ES-I3 (cell line): ENCODE measurements around the gene ZNF564.

Experiments
- H3K36me3 ChIP-seq: 2 replicates; pipeline ENCODE4 v1.6.1; 2013; ENCODE audit warnings: mild to moderate bottlenecking, low read length, control low read depth, moderate library complexity; ENCODE audit not compliant: insufficient read depth
- H3K4me1 ChIP-seq: 2 replicates; pipeline ENCODE4 v1.6.1; 2013; ENCODE audit warnings: mild to moderate bottlenecking, control low read depth, low read length; ENCODE audit not compliant: insufficient read depth
- H3K9ac ChIP-seq: 2 replicates; pipeline ENCODE4 v1.6.1; 2013; ENCODE audit warnings: low read depth, mild to moderate bottlenecking, low read length, moderate library complexity
- H3K9me3 ChIP-seq: 2 replicates; pipeline ENCODE4 v1.6.1; 2013; ENCODE audit warnings: mild to moderate bottlenecking, low read length, moderate library complexity; ENCODE audit not compliant: control insufficient read depth, insufficient read depth

Gene ZNF564

DNA sequence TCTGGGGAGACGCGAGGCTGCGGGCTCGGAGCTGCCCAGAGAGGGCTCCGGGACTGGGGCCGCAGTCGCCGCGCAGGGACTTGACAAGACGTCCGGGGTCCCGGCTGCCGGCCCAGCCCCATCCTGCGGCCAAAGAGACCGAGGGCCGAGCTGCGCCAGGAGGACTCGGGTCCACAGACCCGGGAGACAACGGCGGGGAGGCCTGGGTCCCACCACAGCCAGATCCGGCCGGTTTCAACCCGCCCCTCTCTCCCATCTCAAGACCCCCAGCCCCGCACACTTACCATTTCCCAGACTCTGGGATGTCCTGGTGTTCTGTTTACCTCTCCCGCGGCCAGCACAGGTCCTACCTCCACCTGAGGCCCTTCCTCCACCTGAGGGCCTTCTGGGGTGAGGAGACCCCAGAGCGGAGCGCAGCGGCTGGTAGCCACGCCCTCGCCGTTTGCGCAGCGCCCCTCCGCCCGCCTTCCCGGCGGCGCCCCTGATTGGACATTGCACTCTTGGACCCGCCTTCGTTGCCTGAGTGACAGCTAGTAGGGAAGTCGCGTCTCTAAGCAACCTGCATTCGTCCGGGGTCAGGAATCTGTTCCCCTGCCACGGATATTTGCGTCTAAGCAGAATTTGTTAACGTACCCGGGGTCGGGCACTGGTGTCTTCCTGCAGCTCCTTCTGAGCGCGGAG is 66.8 kb downstream of the ZNF564 start, which contains the start of gene ZNF709:
TSS of gene ZNF709 (minus strand) at position 446 of the 681 bp plus-strand sequence. CDS start at position 287, 159 bp downstream.
- peaks cover 5% of the 10 kb centered on the region; the same call in 1 of the 2 replicates for H3K4me1 ChIP-seq
- H3K36me3 ChIP-seq = no peaks in the 10 kb centered on the region
- H3K9ac ChIP-seq = peak within 1 kb of the TSS; percentile 72
- H3K9me3 ChIP-seq = no peaks in the 10 kb centered on the region

DNA sequence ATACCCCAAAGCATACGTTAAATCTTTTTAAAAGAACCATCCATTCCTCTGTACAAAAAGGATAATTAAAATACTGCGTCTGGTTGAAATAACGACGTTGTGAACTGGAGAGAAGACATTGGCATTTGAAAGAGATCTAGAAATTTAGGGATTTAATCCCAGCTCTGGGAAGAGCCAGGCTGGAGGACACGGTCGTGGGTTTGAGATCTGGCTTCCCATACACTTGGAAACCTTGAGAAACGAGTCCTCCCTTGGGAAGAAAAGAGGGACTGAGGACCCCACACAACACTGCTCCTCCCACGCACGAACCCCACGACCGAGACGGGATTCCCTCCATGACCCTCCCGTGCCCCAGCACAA is 67.3 kb downstream of the ZNF564 start:
- Histone ChIP-seq H3K36me3 (no peaks in the 10 kb centered on the region), H3K4me1 (peaks cover 5% of the 10 kb centered on the region; the same call in 1 of the 2 replicates), H3K9me3 (no peaks in the 10 kb centered on the region), H3K9ac (peak overlapping the region; percentile 72)

DNA sequence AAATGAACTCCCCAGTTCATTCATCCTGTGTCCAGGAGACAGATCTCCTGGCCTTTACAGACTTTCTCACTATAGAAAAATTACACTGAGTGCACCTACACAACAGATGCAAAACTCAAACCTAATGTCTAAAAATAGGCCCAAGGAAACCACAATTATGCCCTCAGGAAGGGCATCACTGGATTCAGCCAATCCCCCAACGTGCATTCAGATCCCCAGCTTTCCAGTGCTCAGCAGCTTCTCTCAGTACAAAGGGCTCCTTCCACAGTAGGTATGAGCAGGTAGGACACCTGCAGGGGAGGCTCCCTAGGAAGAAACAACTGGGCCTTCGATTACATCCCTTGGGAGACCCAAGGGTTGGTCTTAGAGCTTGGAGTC is 68.8 kb downstream of the ZNF564 start:
- Histone ChIP-seq H3K4me1 (peaks cover 5% of the 10 kb centered on the region; the same call in 1 of the 2 replicates), H3K9me3 (no peaks in the 10 kb centered on the region), H3K36me3 (no peaks in the 10 kb centered on the region), H3K9ac (no peak overlapping the region)

DNA sequence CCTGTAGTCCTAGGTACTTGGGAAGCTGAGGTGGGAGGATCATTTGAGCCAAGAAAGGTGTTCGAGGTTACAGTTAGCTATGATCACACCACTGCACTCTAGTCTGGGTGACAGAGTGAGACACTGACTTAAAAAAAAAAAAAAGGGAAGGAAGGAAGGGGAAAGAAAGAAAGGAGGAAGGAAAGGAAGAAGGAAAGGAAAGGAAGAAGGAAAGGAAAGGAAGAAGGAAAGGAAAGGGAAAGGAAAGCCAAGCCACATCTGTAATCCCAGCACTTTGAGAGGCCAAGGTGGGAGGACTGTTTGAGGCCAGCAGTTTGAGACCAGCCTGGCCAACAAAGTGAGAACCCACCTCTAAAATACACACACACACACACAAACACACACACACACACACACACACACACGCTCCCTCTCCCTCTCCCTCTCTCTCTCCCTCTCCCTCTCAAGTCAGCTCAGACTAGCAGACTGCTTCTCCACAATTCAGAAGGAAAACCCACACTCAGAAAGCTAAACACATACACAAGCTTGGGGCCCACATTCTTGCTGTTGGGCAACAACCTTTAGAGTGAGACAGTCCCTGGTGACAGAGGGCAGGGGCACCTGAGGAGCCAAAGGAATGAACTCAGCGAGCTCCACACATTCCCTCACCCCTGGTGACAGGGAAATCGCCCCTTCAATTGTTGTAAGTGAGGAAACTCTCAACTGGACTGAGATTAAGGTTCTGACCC is 69.3 kb downstream of the ZNF564 start:
- Histone ChIP-seq H3K9ac (no peak overlapping the region), H3K9me3 (no peaks in the 10 kb centered on the region), H3K4me1 (peaks cover 5% of the 10 kb centered on the region; the same call in 1 of the 2 replicates), H3K36me3 (no peaks in the 10 kb centered on the region)

DNA sequence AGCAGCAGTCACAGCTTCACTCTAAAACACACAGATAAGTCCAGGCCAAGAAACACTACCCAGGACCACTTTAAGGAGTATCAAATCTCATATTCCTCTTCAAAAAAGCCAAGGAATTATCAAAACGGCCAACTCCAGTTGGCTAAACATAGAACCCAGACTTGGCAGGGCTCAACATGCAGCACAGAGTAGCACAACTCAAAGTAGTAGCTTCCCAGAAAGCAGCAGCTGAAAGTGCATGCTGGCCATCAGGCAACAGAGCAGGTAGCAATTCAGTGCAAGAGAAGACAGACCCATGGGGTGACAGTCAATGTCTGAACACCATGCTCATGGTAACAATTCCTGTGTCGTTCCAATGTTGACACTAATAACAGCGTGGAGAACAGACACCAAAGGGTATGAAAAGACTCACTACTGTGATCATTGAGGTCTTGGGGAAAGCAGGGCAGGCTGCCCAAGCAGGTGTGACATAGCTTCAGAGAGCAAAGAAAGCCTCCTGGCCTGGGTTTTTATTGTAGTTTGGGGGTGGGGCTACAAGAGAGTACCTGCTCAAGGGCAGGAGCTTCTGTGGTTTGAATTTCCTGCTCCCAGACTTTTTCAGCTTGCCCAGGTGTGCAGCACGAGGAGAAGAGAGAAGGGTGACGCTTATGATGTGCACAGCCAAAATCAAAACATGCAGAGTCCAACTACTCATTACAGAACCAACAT is 72.9 kb downstream of the ZNF564 start:
- no peaks in the 10 kb centered on the region for H3K4me1 ChIP-seq
- H3K36me3 ChIP-seq = no peaks in the 10 kb centered on the region
- no peak overlapping the region for H3K9ac ChIP-seq
- 0 out of 2 replicates have a peak, but pooled peaks cover 3% of the 10 kb centered on the region for H3K9me3 ChIP-seq
